Fibroblast of mammary gland (primary cell): Measurements from ENCODE around the gene GPR107.
A peak's percentile ranks its signal among the peaks of the same experiment; 100 is the strongest.

Experiments
- DNase-seq: peaks from one replicate; pipeline ENCODE4 v3.0.0-alpha.2; 2010; ENCODE audit warnings: low read depth
- H3K4me3 ChIP-seq: 2 replicates; pipeline ENCODE4 v1.5.1; 2011; ENCODE audit warnings: low read depth, mild to moderate bottlenecking, low read length, moderate library complexity; ENCODE audit not compliant: control insufficient read depth
- CTCF ChIP-seq: conservative IDR thresholded peaks from 2 replicates; pipeline ENCODE4 v1.5.1; 2011; ENCODE audit warnings: low read depth, low read length, inconsistent platforms; ENCODE audit not compliant: control insufficient read depth, insufficient read depth

Gene GPR107

GRCh38 chr9:130114741-130115140 lies 61.0 kb downstream of the GPR107 start:
- no peak overlapping the region for H3K4me3 ChIP-seq
- TF ChIP-seq CTCF, result no peak
- DNase-seq, result no peak

GRCh38 chr9:130116346-130116745 lies 62.6 kb downstream of the GPR107 start:
- DNase-seq, result no peak
- no peak for TF ChIP-seq CTCF
- no peak overlapping the region for H3K4me3 ChIP-seq

- no peak for TF ChIP-seq CTCF
- no peak for DNase-seq
- H3K4me3 ChIP-seq, result no peak overlapping the region
These were observed 63.7 kb downstream of the GPR107 start for GRCh38 chr9:130117376-130117775.

GRCh38 chr9:130117816-130118632 lies 64.3 kb downstream of the GPR107 start:
- no peak for TF ChIP-seq CTCF
- DNase-seq, result peak; percentile 81
- H3K4me3 ChIP-seq, result no peak overlapping the region

- peak; percentile 33 for DNase-seq
- no peak for TF ChIP-seq CTCF
- no peak overlapping the region for H3K4me3 ChIP-seq
These were observed 65.3 kb downstream of the GPR107 start for GRCh38 chr9:130118841-130119518.

GRCh38 chr9:130119519-130120298 lies 66.0 kb downstream of the GPR107 start:
- no peak overlapping the region for H3K4me3 ChIP-seq
- TF ChIP-seq CTCF, result no peak
- no peak for DNase-seq
